K562 (cell line): ENCODE measurements around the gene NSMF. TPM values are rescaled to one million over a fixed set of nuclear protein-coding genes. Genes with fewer than 3 reads are reported as not detected.

ENCODE experiments used
- ATAC-seq: fragments of 200-7000 bp; cut with Tn5 transposase; 3 replicates; pipeline ENCODE4 v1.9.1; 2020; ENCODE audit warnings: moderate library complexity
- BruUV-seq: library from RNA; stranded (reverse); fragments of 400-500 nt; replicated peaks from 2 replicates; lab custom pipeline; 2021; lab: Mats Ljungman, UMichigan
- CTCF ChIA-PET: fragments of 300-600 bp; formaldehyde crosslinking; extraction: SDS; loops from one replicate; lab custom pipeline; 2021; ENCODE audit warnings: low intra/inter-chr PET ratio; lab: Yijun Ruan, JAX
- POLR2A ChIA-PET: fragments of 300-600, 350-650 bp; sonication (Branson Sonifier 250); formaldehyde crosslinking; extraction: SDS; loops from one replicate; lab custom pipeline; 2021; ENCODE audit warnings: antibody characterized with exemption, inconsistent platforms; lab: Yijun Ruan, JAX
- DNase-seq, 4 experiments: peaks; one replicate each; pipeline versions ENCODE4 v3.0.0 to v3.0.0-alpha.2; 2011 to 2018; ENCODE audit warnings: low spot score in 3 of 4, mixed read lengths in 3 of 4; ENCODE audit errors: extremely low read depth in 1 of 4
- FAIRE-seq: peaks from 2 replicates; lab custom pipeline; 2011; peaks lifted over from hg19 to GRCh38; lab: Jason Lieb, UNC
- H2AFZ ChIP-seq: 2 replicates; pipeline ENCODE4 v1.6.0; 2011; ENCODE audit warnings: low read depth, low read length, control low read depth, inconsistent platforms
- H3K27ac ChIP-seq: fragments of 200-600 bp; 3 replicates; pipeline ENCODE4 v1.8.0; 2011; ENCODE audit warnings: low read depth, mild to moderate bottlenecking, control low read depth, inconsistent platforms, low read length, moderate library complexity, mixed read lengths; ENCODE audit errors: extremely low read depth
- H3K27me3 ChIP-seq, 2 experiments: fragments of 300-600 bp in 1 of 2; 2 replicates in 1 of 2; 3 replicates in 1 of 2; pipeline versions ENCODE4 v1.6.0 to v1.8.0; 2011; ENCODE audit warnings: inconsistent platforms in 2 of 2, low read length in 2 of 2, mild to moderate bottlenecking in 1 of 2, mixed read lengths in 1 of 2, moderate library complexity in 1 of 2; ENCODE audit not compliant: control insufficient read depth in 2 of 2, insufficient read depth in 2 of 2
- H3K36me3 ChIP-seq: fragments of 300-600 bp; 3 replicates; pipeline ENCODE4 v1.8.0; 2011; ENCODE audit warnings: mild to moderate bottlenecking, low read length, inconsistent platforms; ENCODE audit not compliant: control insufficient read depth, insufficient read depth
- H3K4me1 ChIP-seq, 2 experiments: fragments of 200-600 bp in 1 of 2; replicated peaks in 1 of 2; 2 replicates in 1 of 2; 3 replicates in 1 of 2; pipeline versions ENCODE4 v1.5.1 to v1.8.0; 2011; ENCODE audit warnings: inconsistent platforms in 2 of 2, low read length in 2 of 2, mild to moderate bottlenecking in 1 of 2, mixed read lengths in 1 of 2, moderate library complexity in 1 of 2; ENCODE audit not compliant: control insufficient read depth in 2 of 2, insufficient read depth in 2 of 2
- H3K4me2 ChIP-seq: 2 replicates; pipeline ENCODE4 v1.6.1; 2011; ENCODE audit warnings: low read length, control low read depth, inconsistent platforms, mixed read lengths; ENCODE audit not compliant: insufficient read depth
- H3K4me3 ChIP-seq: fragments of 200-600 bp; sonication (generic), shearing (Covaris generic); 2 replicates; pipeline ENCODE4 v1.5.1; 2016; ENCODE audit warnings: control low read depth, inconsistent platforms
- H3K79me2 ChIP-seq: fragments of 200-600 bp; 3 replicates; pipeline ENCODE4 v1.8.0; 2011; ENCODE audit warnings: low read length, inconsistent platforms; ENCODE audit not compliant: control insufficient read depth, insufficient read depth
- H3K9ac ChIP-seq, 2 experiments: 2 replicates each; pipeline versions ENCODE4 v1.6.0 to v1.6.1; 2011; ENCODE audit warnings: low read depth in 2 of 2, low read length in 2 of 2, control low read depth in 1 of 2, inconsistent platforms in 1 of 2, mild to moderate bottlenecking in 1 of 2, mixed read lengths in 1 of 2; ENCODE audit not compliant: insufficient read depth in 1 of 2
- H3K9me1 ChIP-seq: one replicate; pipeline ENCODE4 v1.6.0; 2011; ENCODE audit warnings: inconsistent platforms, mild to moderate bottlenecking, low read length, moderate library complexity; ENCODE audit not compliant: control insufficient read depth, insufficient read depth
- H3K9me3 ChIP-seq: replicated peaks from 2 replicates; pipeline ENCODE4 v1.5.1; 2011; ENCODE audit warnings: low read depth, low read length, inconsistent platforms; ENCODE audit not compliant: control insufficient read depth, insufficient read depth
- H4K20me1 ChIP-seq: replicated peaks from 2 replicates; pipeline ENCODE4 v1.6.1; 2011; ENCODE audit warnings: low read length, inconsistent platforms, mixed read lengths; ENCODE audit not compliant: control insufficient read depth, insufficient read depth
- ASH1L ChIP-seq: fragments of 450-650 bp; IDR thresholded peaks from 2 replicates; pipeline ENCODE4 v1.6.1; 2018; ENCODE audit warnings: borderline replicate concordance, mild to moderate bottlenecking, low read depth; ENCODE audit not compliant: partially characterized antibody
- EHMT2 ChIP-seq: fragments of 450-650 bp; IDR thresholded peaks from 2 replicates; pipeline ENCODE4 v1.6.1; 2018; ENCODE audit warnings: antibody characterized with exemption
- FOXK1 ChIP-seq: sonication (generic); formaldehyde crosslinking; IDR thresholded peaks from 2 replicates; pipeline ENCODE4 v1.8.0; 2022; ENCODE audit warnings: missing genetic modification reagents, mild to moderate bottlenecking, borderline replicate concordance
- POLR2AphosphoS5 ChIP-seq: IDR thresholded peaks from 2 replicates; pipeline ENCODE4 v1.6.1; 2011; ENCODE audit warnings: mild to moderate bottlenecking, low read depth, low read length, moderate library complexity; ENCODE audit not compliant: control insufficient read depth, insufficient read depth
- SRSF1 ChIP-seq: fragments of 200-400 bp; formaldehyde crosslinking; IDR thresholded peaks from 2 replicates; pipeline ENCODE4 v1.6.1; 2017; ENCODE audit warnings: mild to moderate bottlenecking, low read depth, low read length, moderate library complexity
- SRSF3 ChIP-seq: fragments of 200-400 bp; formaldehyde crosslinking; IDR thresholded peaks from 2 replicates; pipeline ENCODE4 v1.6.1; 2016; ENCODE audit warnings: mild to moderate bottlenecking, low read length, moderate library complexity; ENCODE audit not compliant: insufficient read depth
- TCFL5 ChIP-seq: fragments of 250-450 bp; sonication (Bioruptor Pico); conservative IDR thresholded peaks from 2 replicates; pipeline ENCODE4 v1.6.1; 2021; ENCODE audit warnings: mild to moderate bottlenecking, moderate library complexity, matching md5 sums
- TEAD4 ChIP-seq, 2 experiments: sonication (generic) in 1 of 2; formaldehyde crosslinking in 1 of 2; IDR thresholded peaks; 2 replicates each; pipeline versions ENCODE4 v1.6.1 to v1.8.0; 2012 to 2022; ENCODE audit warnings: borderline replicate concordance in 1 of 2, inconsistent platforms in 1 of 2, low read length in 1 of 2, mild to moderate bottlenecking in 1 of 2, missing genetic modification reagents in 1 of 2
- TRIM28 ChIP-seq: fragments of 450-650 bp; IDR thresholded peaks from 2 replicates; pipeline ENCODE4 v1.6.1; 2017
- ZFX ChIP-seq: sonication (generic); formaldehyde crosslinking; IDR thresholded peaks from 2 replicates; pipeline ENCODE4 v1.8.0; 2022; ENCODE audit warnings: mild to moderate bottlenecking, missing genetic modification reagents, moderate library complexity
- ZNF133 ChIP-seq: fragments of 250-450 bp; sonication (Bioruptor Pico); IDR thresholded peaks from 2 replicates; pipeline ENCODE4 v1.4.0; 2020; ENCODE audit warnings: mild to moderate bottlenecking
- ZNF197 ChIP-seq: fragments of 200-800 bp; sonication (Bioruptor generic); IDR thresholded peaks from 2 replicates; pipeline ENCODE4 v1.6.1; 2016; ENCODE audit warnings: low read depth, missing genetic modification characterization, missing compliant biosample characterization
- ZNF717 ChIP-seq: fragments of 250-450 bp; sonication (Bioruptor Pico); IDR thresholded peaks from 2 replicates; pipeline ENCODE4 v1.5.0; 2021
- WGBS: fragments of 100-300 bp; shearing (Covaris generic); methylation state at CpG from one replicate; pipeline ENCODE4 v1.1.6; 2016; ENCODE audit warnings: low coverage, mixed read lengths; ENCODE audit not compliant: insufficient coverage; ENCODE audit errors: missing lambda C conversion rate; 5-methylcytosine and 5-hydroxymethylcytosine counted together
- in situ Hi-C: fragments of 300-500 bp; cut with MboI; formaldehyde crosslinking; loops from 4 replicates; pipeline ENCODE4 v1.15.0; 2018; ENCODE audit warnings: inconsistent platforms, mixed read lengths
- intact Hi-C: fragments of 100-400 bp; cut with micrococcal nuclease; formaldehyde crosslinking; loops from 2 replicates; pipeline ENCODE4 v1.14.2; 2022
- polyA plus RNA-seq, 8 experiments: library from polyadenylated mRNA; depleted of rRNA in 4 of 8; stranded (reverse) in 5 of 8; unstranded in 3 of 8; fragments of >200 nt; fragmentation: Nextera tagmentation in 2 of 8; fragmentation: Illumina TruSeq in 1 of 8; extraction: Ambion mirVana in 2 of 8; extraction: Trizol in 1 of 8; gene quantifications; 2 replicates each; pipeline versions ENCODE4 v1.2.1 to v1.2.3, GENCODE V29; 2011 to 2014; ENCODE audit warnings: inconsistent platforms in 1 of 8, missing spikeins in 1 of 8
- total RNA-seq, 7 experiments: library from RNA; depleted of rRNA in 6 of 7; stranded (reverse); fragments of >200 nt in 6 of 7; fragmentation: Illumina TruSeq in 2 of 7; extraction: Trizol in 2 of 7; gene quantifications; 2 replicates each; pipeline versions ENCODE4 v1.2.1 to v1.2.3, GENCODE V29; 2011 to 2021; ENCODE audit warnings: low replicate concordance in 1 of 7
- TF ChIP-seq, protein P1 (sequence below): fragments of 450-650 bp; IDR thresholded peaks from 2 replicates; pipeline ENCODE4 v1.6.1; 2017; ENCODE audit warnings: mild to moderate bottlenecking, moderate library complexity
- TF ChIP-seq, protein P2 (sequence below): sonication (generic); formaldehyde crosslinking; IDR thresholded peaks from 2 replicates; pipeline ENCODE4 v1.8.0; 2022; ENCODE audit warnings: mild to moderate bottlenecking, missing genetic modification reagents
- TF ChIP-seq, protein P3 (sequence below): fragments of 150-350 bp; conservative IDR thresholded peaks from 2 replicates; pipeline ENCODE4 v1.6.1; 2014; ENCODE audit warnings: low read length
- TF ChIP-seq, protein P4 (sequence below): fragments of 250-450 bp; sonication (Bioruptor Pico); IDR thresholded peaks from 2 replicates; pipeline ENCODE4 v1.8.0; 2022; ENCODE audit warnings: moderate library complexity, mild to moderate bottlenecking, inconsistent platforms

NSMF gene
- total and polyA plus RNA-seq, 9 of the 15 experiments (the other 6 are each of a cell fraction or from before 2014, with no cell fraction given): 0.20 to 82.7 (median 29.3) TPM

DNA sequence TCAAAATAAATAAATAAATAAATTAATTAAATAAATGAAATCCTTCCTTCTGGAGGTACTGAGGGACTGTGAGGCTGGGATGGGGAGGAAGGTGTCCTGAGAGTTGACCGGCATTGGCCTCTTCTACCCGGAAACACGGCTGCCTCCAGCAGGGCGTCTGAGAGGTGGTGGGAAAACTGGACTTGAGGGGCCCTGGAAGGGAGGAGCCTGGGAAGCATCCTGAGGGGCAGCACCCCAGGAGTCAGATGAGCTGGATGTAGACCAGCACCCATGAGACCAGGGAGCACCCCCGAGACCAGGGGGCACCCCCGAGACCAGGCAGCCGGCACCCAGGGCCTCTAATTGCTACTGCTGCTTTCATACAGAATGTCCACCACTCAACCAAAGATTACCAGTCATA, 8.8 kb upstream of the NSMF start (continued):
- TF ChIP-seq, protein P1, sequence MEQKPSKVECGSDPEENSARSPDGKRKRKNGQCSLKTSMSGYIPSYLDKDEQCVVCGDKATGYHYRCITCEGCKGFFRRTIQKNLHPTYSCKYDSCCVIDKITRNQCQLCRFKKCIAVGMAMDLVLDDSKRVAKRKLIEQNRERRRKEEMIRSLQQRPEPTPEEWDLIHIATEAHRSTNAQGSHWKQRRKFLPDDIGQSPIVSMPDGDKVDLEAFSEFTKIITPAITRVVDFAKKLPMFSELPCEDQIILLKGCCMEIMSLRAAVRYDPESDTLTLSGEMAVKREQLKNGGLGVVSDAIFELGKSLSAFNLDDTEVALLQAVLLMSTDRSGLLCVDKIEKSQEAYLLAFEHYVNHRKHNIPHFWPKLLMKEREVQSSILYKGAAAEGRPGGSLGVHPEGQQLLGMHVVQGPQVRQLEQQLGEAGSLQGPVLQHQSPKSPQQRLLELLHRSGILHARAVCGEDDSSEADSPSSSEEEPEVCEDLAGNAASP: no peak
- TF ChIP-seq EHMT2: no peak

DNA sequence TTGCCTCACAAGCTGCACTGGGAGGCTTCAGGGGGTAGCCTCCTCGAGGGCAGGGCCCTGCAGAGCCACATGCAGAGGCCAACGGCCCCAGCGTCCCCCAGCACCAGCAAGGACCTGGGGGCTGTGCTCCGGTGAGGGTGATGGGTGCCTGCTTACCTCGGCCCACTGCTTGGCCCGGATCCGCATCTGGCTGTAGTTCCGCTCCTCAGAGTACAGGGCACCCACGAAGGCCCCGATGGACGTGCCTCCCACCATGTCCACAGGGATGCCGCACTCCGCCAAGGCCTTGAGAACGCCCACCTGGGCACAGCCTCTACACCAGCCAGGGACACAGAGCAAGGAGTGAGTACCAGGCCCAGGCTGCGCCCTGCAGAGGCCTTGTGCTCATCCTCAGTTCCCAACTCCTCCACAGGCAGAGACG, 8.0 kb upstream of the NSMF start:
- Histone ChIP-seq H3K79me2 (no peaks in the 10 kb centered on the region), H3K27ac (no peak overlapping the region)
- CTCF ChIA-PET: no interaction called here
- TF ChIP-seq ZNF133 (CRISPR knock-in tag) (no peak), ZFX (CRISPR knock-in tag) (no peak), TEAD4 (IDR thresholded peaks at IDR 0.05; ENCODE audit: low read length) (no peak), TEAD4 (CRISPR knock-in tag; IDR thresholded peaks at IDR 0.05; ENCODE audit: borderline replicate concordance) (no peak), TCFL5 (no peak), POLR2AphosphoS5 (no peak), TRIM28 (no peak), SRSF3 (no peak), SRSF1 (no peak), ZNF197 (CRISPR knock-in tag) (no peak), ASH1L (no peak), ZNF717 (CRISPR knock-in tag) (no peak), FOXK1 (CRISPR knock-in tag) (no peak)
- TF ChIP-seq, protein P2, sequence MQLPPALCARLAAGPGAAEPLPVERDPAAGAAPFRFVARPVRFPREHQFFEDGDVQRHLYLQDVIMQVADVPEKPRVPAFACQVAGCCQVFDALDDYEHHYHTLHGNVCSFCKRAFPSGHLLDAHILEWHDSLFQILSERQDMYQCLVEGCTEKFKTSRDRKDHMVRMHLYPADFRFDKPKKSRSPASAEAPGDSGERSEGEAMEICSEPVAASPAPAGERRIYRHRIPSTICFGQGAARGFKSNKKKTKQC (CRISPR knock-in tag): no peak
- TF ChIP-seq, protein P3, sequence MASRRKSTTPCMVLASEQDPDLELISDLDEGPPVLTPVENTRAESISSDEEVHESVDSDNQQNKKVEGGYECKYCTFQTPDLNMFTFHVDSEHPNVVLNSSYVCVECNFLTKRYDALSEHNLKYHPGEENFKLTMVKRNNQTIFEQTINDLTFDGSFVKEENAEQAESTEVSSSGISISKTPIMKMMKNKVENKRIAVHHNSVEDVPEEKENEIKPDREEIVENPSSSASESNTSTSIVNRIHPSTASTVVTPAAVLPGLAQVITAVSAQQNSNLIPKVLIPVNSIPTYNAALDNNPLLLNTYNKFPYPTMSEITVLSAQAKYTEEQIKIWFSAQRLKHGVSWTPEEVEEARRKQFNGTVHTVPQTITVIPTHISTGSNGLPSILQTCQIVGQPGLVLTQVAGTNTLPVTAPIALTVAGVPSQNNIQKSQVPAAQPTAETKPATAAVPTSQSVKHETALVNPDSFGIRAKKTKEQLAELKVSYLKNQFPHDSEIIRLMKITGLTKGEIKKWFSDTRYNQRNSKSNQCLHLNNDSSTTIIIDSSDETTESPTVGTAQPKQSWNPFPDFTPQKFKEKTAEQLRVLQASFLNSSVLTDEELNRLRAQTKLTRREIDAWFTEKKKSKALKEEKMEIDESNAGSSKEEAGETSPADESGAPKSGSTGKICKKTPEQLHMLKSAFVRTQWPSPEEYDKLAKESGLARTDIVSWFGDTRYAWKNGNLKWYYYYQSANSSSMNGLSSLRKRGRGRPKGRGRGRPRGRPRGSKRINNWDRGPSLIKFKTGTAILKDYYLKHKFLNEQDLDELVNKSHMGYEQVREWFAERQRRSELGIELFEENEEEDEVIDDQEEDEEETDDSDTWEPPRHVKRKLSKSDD: no peak
- TF ChIP-seq, protein P4, sequence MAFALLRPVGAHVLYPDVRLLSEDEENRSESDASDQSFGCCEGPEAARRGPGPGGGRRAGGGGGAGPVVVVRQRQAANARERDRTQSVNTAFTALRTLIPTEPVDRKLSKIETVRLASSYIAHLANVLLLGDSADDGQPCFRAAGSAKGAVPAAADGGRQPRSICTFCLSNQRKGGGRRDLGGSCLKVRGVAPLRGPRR (CRISPR knock-in tag): no peak

More for the DNA sequence above, 8.0 kb upstream of the NSMF start:
- Histone ChIP-seq H3K4me2 (no peak overlapping the region), H3K4me3 (no peak overlapping the region), H3K9me3 (no peaks in the 10 kb centered on the region), H3K27me3 (no peaks in the 10 kb centered on the region), H3K36me3 (no peaks in the 10 kb centered on the region), H3K9me1 (no peaks in the 10 kb centered on the region), H3K4me1 (peaks cover 0 to 47% of the 10 kb centered on the region in 2 experiments; a peak in 2 of 5 replicates), H4K20me1 (no peaks in the 10 kb centered on the region), H3K9ac (no peak overlapping the region; a peak in 1 of 4 replicates), H2AFZ (no peak overlapping the region)
- in situ Hi-C loops: no loop called here
- FAIRE-seq: no peak
- BruUV-seq: no TSS peak
- WGBS: 74% methylated on average over 15 of the region's 16 CpGs
- no peak for ATAC-seq
- no peak for DNase-seq
- intact Hi-C loops: no loop called here
- POLR2A ChIA-PET: no interaction called here
